Stimulated activated memory B cell treated with anti-CD40 and anti-IgM and Interleukin-4, amounts not matched to agents 10 μg/mL and 1 μg/mL and 100 μg/mL, for 72 hours (primary cell): ENCODE data around the gene PCNX3.
A peak's percentile ranks its signal among the peaks of the same experiment; 100 is the strongest.
"Not testable (repeated sequence)": the region's sequence is repeated elsewhere in the genome, so short reads cannot be mapped to it uniquely, and the experiment has no call there.

Source experiments
- ATAC-seq: fragments of 150-1000 bp; cut with Tn5 transposase; 2 replicates; pipeline ENCODE4 v1.10.0; 2021
- H3K27ac Mint-ChIP-seq: one replicate; pipeline ENCODE4 v1.8.0; 2022; ENCODE audit warnings: mild to moderate bottlenecking, mixed read lengths
- H3K27me3 Mint-ChIP-seq: one replicate; pipeline ENCODE4 v1.8.0; 2022; ENCODE audit warnings: mixed read lengths
- H3K36me3 Mint-ChIP-seq: one replicate; pipeline ENCODE4 v1.8.0; 2022; ENCODE audit warnings: mixed read lengths
- H3K4me1 Mint-ChIP-seq: one replicate; pipeline ENCODE4 v1.8.0; 2022; ENCODE audit warnings: mixed read lengths
- H3K4me3 Mint-ChIP-seq: one replicate; pipeline ENCODE4 v1.8.0; 2022; ENCODE audit warnings: mild to moderate bottlenecking, moderate library complexity, mixed read lengths
- H3K9me3 Mint-ChIP-seq: one replicate; pipeline ENCODE4 v1.8.0; 2022; ENCODE audit warnings: mixed read lengths

The PCNX3 gene

GRCh38 chr11:65634109-65634436, 18.5 kb downstream of the PCNX3 start:
- peak overlapping the region; percentile 24 for H3K27ac Mint-ChIP-seq
- H3K36me3 Mint-ChIP-seq, result peaks cover 45% of the 10 kb centered on the region
- ATAC-seq, result no peak
- H3K4me3 Mint-ChIP-seq, result no peak overlapping the region
- H3K4me1 Mint-ChIP-seq, result peaks cover 25% of the 10 kb centered on the region
- H3K9me3 Mint-ChIP-seq, result no peaks in the 10 kb centered on the region
- no peaks in the 10 kb centered on the region for H3K27me3 Mint-ChIP-seq

DNA sequence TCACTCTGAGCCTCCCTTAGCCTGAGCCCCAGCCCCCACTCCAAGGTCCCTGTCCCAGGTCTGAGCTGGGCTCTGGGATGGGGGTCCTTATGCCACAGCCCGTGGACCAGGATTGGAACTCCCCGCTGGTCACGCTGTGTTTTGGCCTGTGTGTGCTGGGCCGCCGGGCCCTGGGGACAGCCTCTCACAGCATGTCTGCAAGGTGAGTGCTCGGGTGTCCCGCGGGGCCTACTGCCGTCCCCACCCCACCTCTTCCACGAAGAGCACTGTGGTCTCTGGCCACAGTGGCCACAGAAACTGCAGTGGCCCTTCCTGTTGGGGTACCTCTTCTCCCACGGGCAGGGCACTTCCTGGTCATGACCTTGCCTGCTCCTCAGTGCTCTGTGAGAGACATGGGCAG, 18.9 kb downstream of the PCNX3 start:
- peak overlapping the region; percentile 24 for H3K27ac Mint-ChIP-seq
- no peaks in the 10 kb centered on the region for H3K9me3 Mint-ChIP-seq
- no peaks in the 10 kb centered on the region for H3K27me3 Mint-ChIP-seq
- peaks cover 29% of the 10 kb centered on the region for H3K4me1 Mint-ChIP-seq
- no peak overlapping the region for H3K4me3 Mint-ChIP-seq
- H3K36me3 Mint-ChIP-seq, result peaks cover 42% of the 10 kb centered on the region
- ATAC-seq, result no peak

DNA sequence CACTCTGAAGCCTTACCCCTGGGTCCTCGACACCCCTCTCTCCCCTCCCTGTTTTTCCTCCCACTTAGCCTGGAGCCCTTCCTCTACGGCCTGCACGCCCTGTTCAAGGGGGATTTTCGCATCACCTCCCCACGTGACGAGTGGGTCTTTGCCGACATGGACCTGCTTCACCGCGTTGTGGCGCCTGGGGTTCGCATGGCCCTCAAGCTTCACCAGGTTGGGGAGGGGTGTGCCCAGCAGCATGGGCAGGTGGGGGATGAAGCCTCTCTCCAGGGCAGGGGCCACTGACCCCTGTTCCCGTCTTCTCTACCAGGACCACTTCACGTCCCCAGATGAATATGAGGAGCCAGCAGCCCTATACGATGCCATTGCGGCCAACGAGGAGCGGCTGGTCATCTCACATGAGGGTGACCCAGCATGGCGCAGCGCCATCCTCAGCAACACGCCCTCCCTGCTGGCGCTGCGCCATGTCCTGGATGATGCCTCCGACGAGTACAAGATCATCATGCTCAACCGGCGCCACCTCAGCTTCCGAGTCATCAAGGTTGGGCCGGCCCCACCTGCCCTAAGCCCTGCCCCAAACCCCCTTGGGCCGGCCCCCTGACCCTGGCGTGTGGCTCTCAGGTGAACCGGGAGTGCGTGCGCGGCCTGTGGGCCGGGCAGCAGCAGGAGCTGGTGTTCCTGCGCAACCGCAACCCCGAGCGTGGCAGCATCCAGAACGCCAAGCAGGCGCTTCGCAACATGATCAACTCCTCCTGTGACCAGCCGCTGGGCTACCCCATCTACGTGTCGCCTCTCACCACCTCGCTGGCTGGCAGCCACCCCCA, 19.5 kb downstream of the PCNX3 start:
- no peak overlapping the region for H3K4me3 Mint-ChIP-seq
- H3K9me3 Mint-ChIP-seq, result no peaks in the 10 kb centered on the region
- H3K36me3 Mint-ChIP-seq, result peaks cover 45% of the 10 kb centered on the region
- H3K4me1 Mint-ChIP-seq, result peaks cover 35% of the 10 kb centered on the region
- H3K27ac Mint-ChIP-seq, result no peak overlapping the region
- H3K27me3 Mint-ChIP-seq, result no peaks in the 10 kb centered on the region
- no peak for ATAC-seq

GRCh38 chr11:65636108-65637031, 20.8 kb downstream of the PCNX3 start:
- H3K27me3 Mint-ChIP-seq, result no peaks in the 10 kb centered on the region
- H3K36me3 Mint-ChIP-seq, result peaks cover 49% of the 10 kb centered on the region
- no peak overlapping the region for H3K4me3 Mint-ChIP-seq
- H3K27ac Mint-ChIP-seq, result peak overlapping the region; percentile 84
- peaks cover 44% of the 10 kb centered on the region for H3K4me1 Mint-ChIP-seq
- H3K9me3 Mint-ChIP-seq, result no peaks in the 10 kb centered on the region
- ATAC-seq, result no peak

DNA sequence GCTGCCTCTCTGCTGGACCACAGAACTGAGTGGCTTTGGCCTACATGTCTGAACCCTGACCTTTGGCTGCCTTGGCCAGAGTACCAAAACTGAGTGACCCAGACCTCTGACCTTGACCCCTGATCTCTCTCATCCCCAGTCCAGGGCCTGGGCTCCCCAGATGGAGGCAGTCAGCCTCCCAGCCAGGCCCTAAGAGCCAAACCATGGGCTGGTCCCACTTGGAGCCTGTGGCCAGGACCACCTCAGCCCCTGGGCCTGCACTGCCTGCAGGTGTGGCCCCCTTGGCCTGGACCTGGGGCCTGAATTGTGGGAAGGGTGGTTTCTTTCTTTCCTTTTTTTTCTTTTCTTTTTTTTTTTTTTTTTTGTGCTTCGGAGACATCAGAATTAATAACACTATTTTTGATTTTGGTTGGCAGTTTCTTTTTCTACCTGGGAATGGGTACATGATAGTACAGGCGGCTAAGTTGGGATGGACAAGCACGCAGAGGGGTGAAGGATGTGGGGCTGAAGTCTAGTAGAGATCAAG, 21.5 kb downstream of the PCNX3 start:
- Mint-ChIP-seq H3K27ac (peak overlapping the region; percentile 84), H3K4me3 (peak overlapping the region; percentile 81), H3K36me3 (peaks cover 52% of the 10 kb centered on the region), H3K4me1 (peaks cover 52% of the 10 kb centered on the region), H3K9me3 (no peaks in the 10 kb centered on the region), H3K27me3 (no peaks in the 10 kb centered on the region)
- ATAC-seq, result no peak

DNA sequence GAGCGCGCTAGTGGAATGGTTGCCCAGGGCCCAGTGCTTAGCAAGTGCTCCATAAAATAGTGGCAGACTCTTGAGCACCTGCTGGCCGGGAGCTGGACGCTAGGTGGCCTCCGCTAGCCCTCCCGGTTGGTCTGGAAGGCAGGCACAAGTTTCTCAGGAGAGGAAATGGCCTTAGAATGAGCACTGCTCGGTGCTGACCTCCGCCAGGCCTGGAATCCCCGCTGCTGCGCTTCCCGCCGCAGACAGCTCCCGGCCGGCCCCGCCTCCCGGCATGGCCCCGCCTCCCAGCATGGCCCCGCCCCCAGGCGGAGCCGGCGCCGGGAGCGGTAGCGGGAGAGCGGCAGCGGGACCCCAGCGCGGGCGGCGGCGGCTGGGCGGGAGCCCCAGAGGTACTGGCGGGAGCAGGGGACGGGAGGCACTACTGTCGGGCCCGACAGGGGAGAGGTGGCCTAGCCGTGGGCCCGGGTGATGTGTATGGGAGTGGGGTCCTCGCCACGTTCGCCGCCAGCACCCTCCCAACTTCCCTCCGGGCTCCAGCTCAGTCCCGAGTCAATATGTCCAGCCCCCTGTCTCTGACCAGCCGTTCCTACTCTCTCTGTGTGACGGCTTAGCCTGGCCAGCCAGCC, 22.3 kb downstream of the PCNX3 start, which contains the start of gene SIPA1:
Gene SIPA1, plus strand, starts transcription at position 308 of the 626 bp plus-strand sequence. CDS start 2,821 bp downstream, outside the sequence.
- Mint-ChIP-seq H3K36me3 (peaks cover 54% of the 10 kb centered on the region), H3K27me3 (no peaks in the 10 kb centered on the region), H3K9me3 (no peaks in the 10 kb centered on the region), H3K4me1 (peaks cover 54% of the 10 kb centered on the region), H3K27ac (peak within 1 kb of the TSS; percentile 84), H3K4me3 (peak within 1 kb of the TSS; percentile 81)
- ATAC-seq, result peak; percentile 60

GRCh38 chr11:65639228-65639597, 23.6 kb downstream of the PCNX3 start:
- not testable (repeated sequence) for H3K27me3 Mint-ChIP-seq, ATAC-seq, H3K9me3 Mint-ChIP-seq
- Mint-ChIP-seq H3K4me3 (peak overlapping the region; percentile 81), H3K27ac (peak overlapping the region; percentile 84), H3K36me3 (peaks cover 59% of the 10 kb centered on the region), H3K4me1 (peaks cover 59% of the 10 kb centered on the region)

DNA sequence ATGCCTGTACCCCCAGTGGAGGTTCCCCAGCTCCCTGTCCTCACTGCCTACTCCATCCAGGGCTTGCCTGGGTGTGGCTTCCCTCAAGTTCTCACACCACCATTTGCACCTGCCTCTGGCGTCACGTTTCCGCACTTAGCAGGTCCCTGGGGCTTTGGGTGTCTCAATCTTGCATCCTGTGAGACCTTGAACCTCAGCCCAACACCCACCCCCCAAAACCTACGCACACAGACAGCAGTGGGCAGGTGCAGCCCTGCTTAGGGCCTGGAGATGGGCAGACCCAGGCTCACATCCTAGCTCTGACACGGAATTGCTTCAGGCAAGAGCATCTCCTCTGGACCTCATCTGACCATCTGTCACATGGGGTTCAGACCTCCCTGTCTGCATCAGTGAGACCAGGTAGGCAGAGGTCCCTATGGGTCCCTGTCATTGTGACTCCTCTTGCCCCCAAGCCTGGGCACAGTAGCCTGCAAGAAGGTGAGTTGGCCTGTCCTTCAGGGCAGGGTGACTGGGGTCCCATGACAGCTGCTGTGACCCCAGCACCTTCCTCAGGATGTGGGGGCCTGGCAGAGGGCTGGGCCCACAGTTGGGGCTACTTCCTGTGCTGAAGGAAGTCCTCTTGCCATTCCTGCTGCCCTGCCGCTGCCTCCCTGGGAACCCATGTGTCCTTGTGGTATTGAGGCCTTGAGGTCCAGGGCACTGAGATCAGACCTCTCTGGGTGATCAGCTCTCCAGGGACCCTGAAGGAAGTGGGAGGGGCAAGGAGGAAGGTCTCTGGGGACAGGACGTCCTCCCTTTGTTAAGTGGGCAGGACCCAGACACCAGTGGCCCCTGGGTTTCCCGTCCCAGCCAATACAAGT, 24.3 kb downstream of the PCNX3 start:
- H3K4me3 Mint-ChIP-seq, result peak overlapping the region; percentile 81
- H3K9me3 Mint-ChIP-seq, result no peaks in the 10 kb centered on the region
- H3K36me3 Mint-ChIP-seq, result peaks cover 59% of the 10 kb centered on the region
- peak overlapping the region; percentile 84 for H3K27ac Mint-ChIP-seq
- peaks cover 62% of the 10 kb centered on the region for H3K4me1 Mint-ChIP-seq
- ATAC-seq, result peak; percentile 81
- H3K27me3 Mint-ChIP-seq, result no peaks in the 10 kb centered on the region

GRCh38 chr11:65640483-65641296, 25.1 kb downstream of the PCNX3 start:
- H3K9me3 Mint-ChIP-seq, result no peaks in the 10 kb centered on the region
- peaks cover 63% of the 10 kb centered on the region for H3K36me3 Mint-ChIP-seq
- H3K4me3 Mint-ChIP-seq, result peak overlapping the region; percentile 81
- peak; percentile 41 for ATAC-seq
- peak overlapping the region; percentile 84 for H3K27ac Mint-ChIP-seq
- peaks cover 67% of the 10 kb centered on the region for H3K4me1 Mint-ChIP-seq
- no peaks in the 10 kb centered on the region for H3K27me3 Mint-ChIP-seq

DNA sequence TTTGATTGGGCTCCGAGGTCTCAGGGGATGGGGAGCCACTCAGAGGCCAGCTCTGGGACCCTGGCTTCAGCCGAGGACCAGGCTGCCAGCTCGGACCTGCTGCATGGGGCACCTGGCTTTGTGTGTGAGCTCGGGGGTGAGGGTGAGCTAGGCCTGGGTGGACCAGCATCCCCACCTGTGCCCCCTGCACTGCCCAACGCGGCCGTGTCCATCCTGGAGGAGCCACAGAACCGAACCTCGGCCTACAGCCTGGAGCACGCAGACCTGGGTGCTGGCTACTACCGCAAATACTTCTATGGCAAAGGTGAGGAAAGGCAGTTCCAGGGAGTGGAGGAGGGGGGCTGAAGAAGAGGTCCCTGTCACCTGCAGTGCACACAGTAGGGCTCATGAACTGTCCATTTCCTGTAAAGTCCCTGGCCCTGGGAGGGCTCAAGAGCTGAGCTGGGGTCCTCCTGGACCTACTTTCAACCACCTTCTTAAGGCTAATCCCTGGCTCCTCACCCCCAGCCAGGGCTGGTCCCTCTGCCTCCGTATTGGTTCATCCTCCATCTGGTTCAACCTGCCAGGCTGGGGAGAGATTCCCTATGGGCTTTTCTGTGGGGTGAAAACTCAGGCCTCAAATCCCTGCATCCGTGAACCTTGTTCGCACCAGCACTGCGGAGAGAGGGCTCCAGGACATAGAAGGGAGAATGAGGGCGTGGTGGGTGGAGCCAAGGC, 25.9 kb downstream of the PCNX3 start:
- H3K27ac Mint-ChIP-seq, result peak overlapping the region; percentile 84
- peaks cover 66% of the 10 kb centered on the region for H3K36me3 Mint-ChIP-seq
- no peaks in the 10 kb centered on the region for H3K27me3 Mint-ChIP-seq
- peaks cover 71% of the 10 kb centered on the region for H3K4me1 Mint-ChIP-seq
- no peak for ATAC-seq
- H3K9me3 Mint-ChIP-seq, result no peaks in the 10 kb centered on the region
- peak overlapping the region; percentile 81 for H3K4me3 Mint-ChIP-seq

- no peaks in the 10 kb centered on the region for H3K9me3 Mint-ChIP-seq
- peaks cover 61% of the 10 kb centered on the region for H3K36me3 Mint-ChIP-seq
- ATAC-seq, result no peak
- H3K27ac Mint-ChIP-seq, result peak overlapping the region; percentile 84
- H3K4me3 Mint-ChIP-seq, result peak overlapping the region; percentile 81
- H3K27me3 Mint-ChIP-seq, result no peaks in the 10 kb centered on the region
- H3K4me1 Mint-ChIP-seq, result peaks cover 66% of the 10 kb centered on the region
Observed at GRCh38 chr11:65642014-65642671, 26.6 kb downstream of the PCNX3 start.

GRCh38 chr11:65643971-65644370, 28.4 kb downstream of the PCNX3 start:
- no peaks in the 10 kb centered on the region for H3K27me3 Mint-ChIP-seq
- H3K36me3 Mint-ChIP-seq, result peaks cover 64% of the 10 kb centered on the region
- peaks cover 58% of the 10 kb centered on the region for H3K4me1 Mint-ChIP-seq
- H3K27ac Mint-ChIP-seq, result peak overlapping the region; percentile 58
- H3K4me3 Mint-ChIP-seq, result no peak overlapping the region
- H3K9me3 Mint-ChIP-seq, result no peaks in the 10 kb centered on the region
- ATAC-seq, result no peak

DNA sequence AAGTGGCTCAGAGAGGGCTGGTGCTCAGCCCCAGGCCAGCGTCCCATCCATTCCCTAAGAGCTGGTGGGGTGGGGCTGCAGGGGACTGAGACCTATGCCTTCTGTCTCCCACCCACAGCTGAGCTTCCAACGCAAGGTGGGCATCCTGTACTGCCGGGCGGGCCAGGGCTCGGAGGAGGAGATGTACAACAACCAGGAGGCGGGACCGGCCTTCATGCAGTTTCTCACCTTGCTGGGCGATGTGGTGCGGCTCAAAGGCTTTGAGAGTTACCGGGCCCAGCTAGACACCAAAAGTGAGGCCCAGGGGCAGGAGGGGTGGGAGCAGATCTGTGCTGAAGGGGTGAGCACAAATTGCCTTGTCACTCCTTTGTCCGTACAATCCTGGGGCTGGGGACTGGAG, 29.3 kb downstream of the PCNX3 start:
- ATAC-seq, result no peak
- Mint-ChIP-seq H3K9me3 (no peaks in the 10 kb centered on the region), H3K27ac (peak overlapping the region; percentile 58), H3K27me3 (no peaks in the 10 kb centered on the region), H3K4me3 (no peak overlapping the region), H3K36me3 (peaks cover 60% of the 10 kb centered on the region), H3K4me1 (peaks cover 54% of the 10 kb centered on the region)
